ENCODE data around the gene HUWE1.

Gene HUWE1

GRCh38 chrX:53599781-53600396 is 86.6 kb downstream of the HUWE1 start:
- no peaks in the 10 kb centered on the region for H3K9me3 ChIP-seq (ENCODE audit: low read length)
- no peak overlapping the region for H3K4me2 ChIP-seq (ENCODE audit: low read length)
- no peaks in the 10 kb centered on the region for H3K9me2 ChIP-seq (ENCODE audit: low read depth, low read length)
- no peaks in the 10 kb centered on the region for H3F3A ChIP-seq (ENCODE audit: insufficient read depth, low read length)
- no peaks in the 10 kb centered on the region for H3K27me3 ChIP-seq (ENCODE audit: insufficient read depth, low read length)
- H3K9ac ChIP-seq (ENCODE audit: low read length) = no peak overlapping the region
- no peak overlapping the region for H2AFZ ChIP-seq (ENCODE audit: low read length)
- H3K79me2 ChIP-seq (ENCODE audit: insufficient read depth, low read length) = no peaks in the 10 kb centered on the region
- no peaks in the 10 kb centered on the region for H4K20me1 ChIP-seq (ENCODE audit: insufficient read depth, low read length)
- no peaks in the 10 kb centered on the region for H3K4me1 ChIP-seq (ENCODE audit: insufficient read depth, low read length, severe bottlenecking)
- no peak overlapping the region for H3K4me3 ChIP-seq (ENCODE audit: low read depth, low read length, poor library complexity, severe bottlenecking)
- no peak overlapping the region for H3K27ac ChIP-seq (ENCODE audit: low read depth, low read length, poor library complexity, severe bottlenecking)
- H3K36me3 ChIP-seq (ENCODE audit: insufficient read depth, low read length) = peaks cover 86% of the 10 kb centered on the region
- no peak for TF ChIP-seq EZH2 (IDR thresholded peaks at IDR 0.05; ENCODE audit: borderline replicate concordance, low read length)
- TF ChIP-seq CTCF (IDR thresholded peaks at IDR 0.05; ENCODE audit: low read length) = no peak

- H3K9ac ChIP-seq (ENCODE audit: low read length) = no peak overlapping the region
- no peaks in the 10 kb centered on the region for H3F3A ChIP-seq (ENCODE audit: insufficient read depth, low read length)
- peaks cover 85% of the 10 kb centered on the region for H3K36me3 ChIP-seq (ENCODE audit: insufficient read depth, low read length)
- no peak overlapping the region for H3K27ac ChIP-seq (ENCODE audit: low read depth, low read length, poor library complexity, severe bottlenecking)
- no peak overlapping the region for H2AFZ ChIP-seq (ENCODE audit: low read length)
- H3K9me2 ChIP-seq (ENCODE audit: low read depth, low read length) = no peaks in the 10 kb centered on the region
- TF ChIP-seq EZH2 (IDR thresholded peaks at IDR 0.05; ENCODE audit: borderline replicate concordance, low read length) (no peak), CTCF (IDR thresholded peaks at IDR 0.05; ENCODE audit: low read length) (no peak)
- no peak overlapping the region for H3K4me3 ChIP-seq (ENCODE audit: low read depth, low read length, poor library complexity, severe bottlenecking)
- H3K9me3 ChIP-seq (ENCODE audit: low read length) = no peaks in the 10 kb centered on the region
- no peaks in the 10 kb centered on the region for H3K4me1 ChIP-seq (ENCODE audit: insufficient read depth, low read length, severe bottlenecking)
- no peaks in the 10 kb centered on the region for H3K79me2 ChIP-seq (ENCODE audit: insufficient read depth, low read length)
- no peaks in the 10 kb centered on the region for H4K20me1 ChIP-seq (ENCODE audit: insufficient read depth, low read length)
- no peaks in the 10 kb centered on the region for H3K27me3 ChIP-seq (ENCODE audit: insufficient read depth, low read length)
- no peak overlapping the region for H3K4me2 ChIP-seq (ENCODE audit: low read length)
Observed at GRCh38 chrX:53598169-53598568, 88.3 kb downstream of the HUWE1 start.

- Histone ChIP-seq H2AFZ (ENCODE audit: low read length) (no peak overlapping the region), H3K4me2 (ENCODE audit: low read length) (no peak overlapping the region), H3K79me2 (ENCODE audit: insufficient read depth, low read length) (no peaks in the 10 kb centered on the region), H3K4me1 (ENCODE audit: insufficient read depth, low read length, severe bottlenecking) (no peaks in the 10 kb centered on the region), H3K27ac (ENCODE audit: low read depth, low read length, poor library complexity, severe bottlenecking) (no peak overlapping the region), H3K4me3 (ENCODE audit: low read depth, low read length, poor library complexity, severe bottlenecking) (no peak overlapping the region), H3K9ac (ENCODE audit: low read length) (no peak overlapping the region), H3K27me3 (ENCODE audit: insufficient read depth, low read length) (no peaks in the 10 kb centered on the region), H3K9me2 (ENCODE audit: low read depth, low read length) (no peaks in the 10 kb centered on the region), H3K9me3 (ENCODE audit: low read length) (no peaks in the 10 kb centered on the region), H3K36me3 (ENCODE audit: insufficient read depth, low read length) (peaks cover 90% of the 10 kb centered on the region), H4K20me1 (ENCODE audit: insufficient read depth, low read length) (no peaks in the 10 kb centered on the region), H3F3A (ENCODE audit: insufficient read depth, low read length) (no peaks in the 10 kb centered on the region)
- TF ChIP-seq EZH2 (IDR thresholded peaks at IDR 0.05; ENCODE audit: borderline replicate concordance, low read length) (no peak), CTCF (IDR thresholded peaks at IDR 0.05; ENCODE audit: low read length) (no peak)
Observed at GRCh38 chrX:53595266-53595810, 91.2 kb downstream of the HUWE1 start.

Data from OCI-LY1 (cell line).